Keratinocyte (primary cell): Measurements from ENCODE around the gene TIAM2. TPM values are rescaled to one million over a fixed set of nuclear protein-coding genes. Genes with fewer than 3 reads are reported as not detected.
A peak's percentile ranks its signal among the peaks of the same experiment; 100 is the strongest.

Experiments used
- DNase-seq: peaks from one replicate; pipeline ENCODE4 v3.0.0-alpha.2; 2011; ENCODE audit warnings: low read depth, missing footprints, low spot score
- FAIRE-seq: peaks from 2 replicates; lab custom pipeline; 2011; peaks lifted over from hg19 to GRCh38; lab: Jason Lieb, UNC
- H2AFZ ChIP-seq: 2 replicates; pipeline ENCODE4 v1.6.0; 2012; ENCODE audit warnings: low read length, control low read depth, inconsistent platforms; ENCODE audit not compliant: control insufficient read depth
- H3K27ac ChIP-seq: 2 replicates; pipeline ENCODE4 v1.5.1; 2011; ENCODE audit warnings: low read length; ENCODE audit not compliant: control insufficient read depth, insufficient read depth
- H3K27me3 ChIP-seq: 3 replicates; pipeline ENCODE4 v1.6.0; 2011; ENCODE audit warnings: low read length; ENCODE audit not compliant: control insufficient read depth, insufficient read depth; ENCODE audit errors: extremely low read depth
- H3K36me3 ChIP-seq, 2 experiments: 2 replicates in 1 of 2; 3 replicates in 1 of 2; pipeline ENCODE4 v1.5.1; 2011; ENCODE audit warnings: low read length in 2 of 2, mild to moderate bottlenecking in 1 of 2; ENCODE audit not compliant: control insufficient read depth in 2 of 2, insufficient read depth in 2 of 2; ENCODE audit errors: extremely low read depth in 1 of 2
- H3K4me1 ChIP-seq: 3 replicates; pipeline ENCODE4 v1.5.1; 2011; ENCODE audit warnings: low read length; ENCODE audit not compliant: control insufficient read depth, insufficient read depth; ENCODE audit errors: extremely low read depth
- H3K4me2 ChIP-seq: 3 replicates; pipeline ENCODE4 v1.6.0; 2011; ENCODE audit warnings: low read depth, low read length; ENCODE audit not compliant: control insufficient read depth, insufficient read depth; ENCODE audit errors: extremely low read depth
- H3K4me3 ChIP-seq, 3 experiments: fragments of 200-600 bp in 1 of 3; sonication (generic) in 1 of 3; 2 replicates in 2 of 3; 3 replicates in 1 of 3; pipeline ENCODE4 v1.5.1; 2011 to 2016; ENCODE audit warnings: low read length in 3 of 3, mild to moderate bottlenecking in 3 of 3, control low read depth in 2 of 3, inconsistent platforms in 1 of 3, low read depth in 1 of 3, mixed read lengths in 1 of 3, mixed run types in 1 of 3, moderate library complexity in 1 of 3; ENCODE audit not compliant: control insufficient read depth in 2 of 3, insufficient read depth in 2 of 3; ENCODE audit errors: extremely low read depth in 1 of 3
- H3K79me2 ChIP-seq: 2 replicates; pipeline ENCODE4 v1.6.0; 2012; ENCODE audit warnings: low read length; ENCODE audit not compliant: control insufficient read depth, insufficient read depth
- H3K9ac ChIP-seq: 3 replicates; pipeline ENCODE4 v1.6.0; 2011; ENCODE audit warnings: low read length; ENCODE audit not compliant: control insufficient read depth, insufficient read depth; ENCODE audit errors: extremely low read depth
- H3K9me1 ChIP-seq: 3 replicates; pipeline ENCODE4 v1.6.0; 2011; ENCODE audit warnings: low read length; ENCODE audit not compliant: control insufficient read depth, insufficient read depth; ENCODE audit errors: extremely low read depth
- H3K9me3 ChIP-seq: 2 replicates; pipeline ENCODE4 v1.5.1; 2012; ENCODE audit warnings: low read depth, low read length; ENCODE audit not compliant: control insufficient read depth
- H4K20me1 ChIP-seq: 3 replicates; pipeline ENCODE4 v1.6.0; 2011; ENCODE audit warnings: low read length; ENCODE audit not compliant: control insufficient read depth, insufficient read depth; ENCODE audit errors: extremely low read depth
- EZH2 ChIP-seq: IDR thresholded peaks from one replicate; pipeline ENCODE4 v1.6.1; 2012; ENCODE audit warnings: inconsistent platforms, mild to moderate bottlenecking, low read length, moderate library complexity
- dilution Hi-C: fragments of 300-500 bp; cut with MboI; formaldehyde crosslinking; loops from one replicate; pipeline ENCODE4 v1.7.0; 2020; ENCODE audit warnings: low sequenced_read_pairs; ENCODE audit not compliant: extremely low pct_ligation_motif_present
- polyA plus RNA-seq, 5 experiments: library from polyadenylated mRNA; depleted of rRNA in 3 of 5; stranded (reverse) in 3 of 5; stranded (forward) in 1 of 5; unstranded in 1 of 5; fragments of >200 nt; gene quantifications; 1 replicate in 1 of 5; 2 replicates in 3 of 5; 3 replicates in 1 of 5; pipeline versions ENCODE4 v1.2.1 to v1.2.3, GENCODE V29; 2011 to 2012; ENCODE audit warnings: missing spikeins in 2 of 5, low read depth in 1 of 5, low replicate concordance in 1 of 5
- TF ChIP-seq, protein P1 (sequence below), 3 experiments: IDR thresholded peaks in 1 of 3; conservative IDR thresholded peaks in 1 of 3; optimal IDR thresholded peaks in 1 of 3; 2 replicates in 2 of 3; 3 replicates in 1 of 3; pipeline versions ENCODE3 to v1.5.1; 2011; ENCODE audit warnings: low read length in 3 of 3, mild to moderate bottlenecking in 3 of 3, moderate library complexity in 2 of 3, control low read depth in 1 of 3, inconsistent platforms in 1 of 3; ENCODE audit not compliant: insufficient read depth in 2 of 3; ENCODE audit errors: extremely low read depth in 1 of 3

Gene TIAM2
- polyA plus RNA-seq, 1 donor (not counting 4 experiments of a cell fraction or from before 2014, with no cell fraction given), result 4.0 TPM

DNA sequence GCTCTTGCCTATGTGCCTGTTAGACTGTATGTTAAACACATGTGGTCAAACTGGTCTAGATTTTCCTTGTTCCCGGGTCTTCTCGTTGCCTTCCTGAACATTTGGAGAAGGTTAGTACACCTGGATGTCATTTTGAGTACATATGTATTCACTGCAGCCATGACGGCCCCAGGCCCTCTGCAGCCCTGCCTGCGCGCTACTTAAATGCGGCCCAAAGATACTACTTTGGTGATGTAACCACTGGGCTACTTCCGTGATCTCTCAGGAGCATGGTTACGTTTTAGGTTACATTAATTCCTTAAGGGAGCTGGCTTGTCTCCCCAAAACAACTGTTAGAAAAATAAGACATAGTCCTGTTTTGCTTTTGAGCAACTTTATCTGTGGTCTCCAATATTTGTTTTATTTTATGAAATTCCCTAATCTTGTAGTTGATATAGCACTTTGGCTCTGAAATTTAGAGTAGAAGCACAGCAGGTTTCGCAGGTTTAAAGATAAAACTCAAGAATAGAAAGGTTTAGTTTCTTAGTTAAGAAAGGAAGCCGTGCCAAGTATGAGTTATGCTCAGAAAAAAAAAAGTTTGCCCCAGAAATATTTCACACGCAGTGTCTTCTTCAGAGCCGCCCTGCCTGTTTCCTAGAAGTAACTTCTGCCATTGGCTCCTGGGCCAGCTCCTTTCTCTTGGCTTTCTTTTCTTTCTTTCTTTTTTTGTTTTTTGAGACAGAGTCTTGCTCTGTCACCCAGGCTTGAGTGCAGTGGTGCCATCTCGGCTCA, 38.1 kb downstream of the TIAM2 start:
- Histone ChIP-seq H3K36me3 (no peaks in the 10 kb centered on the region), H3K79me2 (no peaks in the 10 kb centered on the region), H3K27me3 (no peaks in the 10 kb centered on the region), H3K27ac (peak overlapping the region; percentile 33), H3K9ac (no peak overlapping the region), H3K9me1 (no peaks in the 10 kb centered on the region), H4K20me1 (no peaks in the 10 kb centered on the region), H3K4me3 (no peak overlapping the region), H3K4me1 (peaks cover 35% of the 10 kb centered on the region), H2AFZ (peak overlapping the region; percentile 86), H3K4me2 (peak overlapping the region; percentile 40), H3K9me3 (no peaks in the 10 kb centered on the region)
- TF ChIP-seq, protein P1, sequence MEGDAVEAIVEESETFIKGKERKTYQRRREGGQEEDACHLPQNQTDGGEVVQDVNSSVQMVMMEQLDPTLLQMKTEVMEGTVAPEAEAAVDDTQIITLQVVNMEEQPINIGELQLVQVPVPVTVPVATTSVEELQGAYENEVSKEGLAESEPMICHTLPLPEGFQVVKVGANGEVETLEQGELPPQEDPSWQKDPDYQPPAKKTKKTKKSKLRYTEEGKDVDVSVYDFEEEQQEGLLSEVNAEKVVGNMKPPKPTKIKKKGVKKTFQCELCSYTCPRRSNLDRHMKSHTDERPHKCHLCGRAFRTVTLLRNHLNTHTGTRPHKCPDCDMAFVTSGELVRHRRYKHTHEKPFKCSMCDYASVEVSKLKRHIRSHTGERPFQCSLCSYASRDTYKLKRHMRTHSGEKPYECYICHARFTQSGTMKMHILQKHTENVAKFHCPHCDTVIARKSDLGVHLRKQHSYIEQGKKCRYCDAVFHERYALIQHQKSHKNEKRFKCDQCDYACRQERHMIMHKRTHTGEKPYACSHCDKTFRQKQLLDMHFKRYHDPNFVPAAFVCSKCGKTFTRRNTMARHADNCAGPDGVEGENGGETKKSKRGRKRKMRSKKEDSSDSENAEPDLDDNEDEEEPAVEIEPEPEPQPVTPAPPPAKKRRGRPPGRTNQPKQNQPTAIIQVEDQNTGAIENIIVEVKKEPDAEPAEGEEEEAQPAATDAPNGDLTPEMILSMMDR (optimal IDR thresholded peaks at IDR 0.05 in 1 of 3, IDR thresholded peaks at IDR 0.05 in 1 of 3, conservative IDR thresholded peaks at IDR 0.05 in 1 of 3; ENCODE audit: extremely low read depth in 1 of 3, insufficient read depth in 2 of 3, low read length in 3 of 3), result no peak
- no peak for TF ChIP-seq EZH2
- FAIRE-seq, result peak; percentile 75
- no peak for DNase-seq
- dilution Hi-C loops, result no loop called here

DNA sequence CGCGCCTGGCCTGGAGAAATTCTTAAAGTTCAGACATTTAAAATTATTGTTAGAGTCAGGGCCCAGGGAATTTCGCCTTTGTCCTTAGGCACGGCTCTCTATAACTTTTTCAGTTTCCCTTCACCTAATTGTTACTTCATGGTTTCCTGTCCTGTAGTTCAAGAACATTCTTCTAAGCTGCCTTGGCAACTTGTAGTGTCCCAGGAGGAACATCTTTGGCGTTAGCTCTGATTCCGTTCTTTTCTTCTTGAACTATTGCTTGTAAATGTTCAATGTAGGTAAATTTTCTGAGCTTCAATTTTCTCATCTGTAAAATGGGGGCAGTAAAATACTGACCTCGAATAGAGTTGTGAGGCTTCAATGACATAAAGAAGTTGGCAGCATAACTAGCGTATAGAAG, 41.8 kb downstream of the TIAM2 start:
- no peaks in the 10 kb centered on the region for H3K9me3 ChIP-seq
- H3K4me1 ChIP-seq, result peaks cover 16% of the 10 kb centered on the region
- no peaks in the 10 kb centered on the region for H3K36me3 ChIP-seq
- H3K4me2 ChIP-seq, result no peak overlapping the region
- H3K27ac ChIP-seq, result no peak overlapping the region
- DNase-seq, result no peak
- TF ChIP-seq, protein P1 (optimal IDR thresholded peaks at IDR 0.05 in 1 of 3, IDR thresholded peaks at IDR 0.05 in 1 of 3, conservative IDR thresholded peaks at IDR 0.05 in 1 of 3; ENCODE audit: extremely low read depth in 1 of 3, insufficient read depth in 2 of 3, low read length in 3 of 3), result no peak
- no peak for TF ChIP-seq EZH2
- H4K20me1 ChIP-seq, result no peaks in the 10 kb centered on the region
- H3K9me1 ChIP-seq, result no peaks in the 10 kb centered on the region
- H3K4me3 ChIP-seq, result no peak overlapping the region
- H2AFZ ChIP-seq, result no peak overlapping the region
- H3K79me2 ChIP-seq, result no peaks in the 10 kb centered on the region
- dilution Hi-C loops, result no loop called here
- H3K27me3 ChIP-seq, result no peaks in the 10 kb centered on the region
- FAIRE-seq, result no peak
- no peak overlapping the region for H3K9ac ChIP-seq
